WERI-Rb-1 (cell line): ENCODE results near the gene CERS3.

Source experiments
- DNase-seq: peaks from one replicate; pipeline ENCODE4 v3.0.0-alpha.2; 2020
- H3K27ac ChIP-seq: fragments of 250-450 bp; sonication (Bioruptor Pico); 2 replicates; pipeline ENCODE4 v1.5.1; 2020; ENCODE audit warnings: mild to moderate bottlenecking, moderate library complexity
- H3K27me3 ChIP-seq: fragments of 250-450 bp; sonication (Bioruptor Pico); 2 replicates; pipeline ENCODE4 v1.5.1; 2021; ENCODE audit warnings: mild to moderate bottlenecking, low read depth, moderate library complexity; ENCODE audit not compliant: insufficient read depth, severe bottlenecking
- H3K36me3 ChIP-seq: fragments of 250-450 bp; sonication (Bioruptor Pico); 2 replicates; pipeline ENCODE4 v1.5.1; 2020; ENCODE audit warnings: mild to moderate bottlenecking, moderate library complexity
- H3K4me3 ChIP-seq: 2 replicates; pipeline ENCODE4 v1.5.1; 2011; ENCODE audit warnings: low read depth, mild to moderate bottlenecking, control low read depth, low read length
- H3K9me3 ChIP-seq: fragments of 250-450 bp; sonication (Bioruptor Pico); 2 replicates; pipeline ENCODE4 v1.5.1; 2021; ENCODE audit warnings: mild to moderate bottlenecking, moderate library complexity; ENCODE audit not compliant: severe bottlenecking
- TF ChIP-seq, protein P1 (sequence below): IDR thresholded peaks from 2 replicates; pipeline ENCODE4 v1.5.1; 2011; ENCODE audit warnings: low read depth, mild to moderate bottlenecking, control low read depth, inconsistent platforms, low read length

Gene CERS3

DNA sequence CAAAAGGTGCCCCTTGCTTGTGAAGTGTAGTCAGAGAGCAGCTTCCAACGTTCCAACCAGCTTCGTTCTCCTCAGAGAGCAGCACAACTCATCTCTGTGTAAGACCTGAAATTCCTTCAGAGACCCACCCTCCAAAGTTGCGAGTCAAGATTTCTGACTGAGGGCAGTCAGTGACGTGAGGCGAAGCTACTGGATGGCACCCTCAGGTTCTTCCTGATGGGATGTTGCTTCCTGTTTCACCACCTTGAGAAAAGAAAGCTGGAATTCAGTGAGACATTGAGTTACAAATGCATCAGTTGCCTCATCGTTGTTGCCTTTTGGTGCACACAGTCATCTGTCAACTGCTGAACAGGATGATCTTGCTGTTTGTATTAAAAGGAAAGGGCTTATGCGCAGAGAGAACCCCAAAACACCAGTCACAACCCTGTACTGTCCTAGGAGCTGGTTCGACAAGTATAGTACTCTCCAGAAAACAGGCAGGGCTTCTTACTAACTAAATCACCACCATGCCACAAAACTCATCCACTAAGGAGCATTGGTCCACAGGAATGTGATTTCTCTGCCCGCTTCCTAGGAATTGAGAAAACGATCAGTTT, at the start of gene CERS3:
CERS3 (minus strand) TSS at position 118 of the 596 bp plus-strand sequence. CDS start 27,101 bp downstream, outside the sequence.
- Histone ChIP-seq H3K27me3 (no peaks in the 10 kb centered on the region), H3K4me3 (no peak within 1 kb of the TSS), H3K9me3 (no peaks in the 10 kb centered on the region), H3K27ac (no peak within 1 kb of the TSS), H3K36me3 (no peaks in the 10 kb centered on the region)
- DNase-seq, result no peak
- TF ChIP-seq, protein P1, sequence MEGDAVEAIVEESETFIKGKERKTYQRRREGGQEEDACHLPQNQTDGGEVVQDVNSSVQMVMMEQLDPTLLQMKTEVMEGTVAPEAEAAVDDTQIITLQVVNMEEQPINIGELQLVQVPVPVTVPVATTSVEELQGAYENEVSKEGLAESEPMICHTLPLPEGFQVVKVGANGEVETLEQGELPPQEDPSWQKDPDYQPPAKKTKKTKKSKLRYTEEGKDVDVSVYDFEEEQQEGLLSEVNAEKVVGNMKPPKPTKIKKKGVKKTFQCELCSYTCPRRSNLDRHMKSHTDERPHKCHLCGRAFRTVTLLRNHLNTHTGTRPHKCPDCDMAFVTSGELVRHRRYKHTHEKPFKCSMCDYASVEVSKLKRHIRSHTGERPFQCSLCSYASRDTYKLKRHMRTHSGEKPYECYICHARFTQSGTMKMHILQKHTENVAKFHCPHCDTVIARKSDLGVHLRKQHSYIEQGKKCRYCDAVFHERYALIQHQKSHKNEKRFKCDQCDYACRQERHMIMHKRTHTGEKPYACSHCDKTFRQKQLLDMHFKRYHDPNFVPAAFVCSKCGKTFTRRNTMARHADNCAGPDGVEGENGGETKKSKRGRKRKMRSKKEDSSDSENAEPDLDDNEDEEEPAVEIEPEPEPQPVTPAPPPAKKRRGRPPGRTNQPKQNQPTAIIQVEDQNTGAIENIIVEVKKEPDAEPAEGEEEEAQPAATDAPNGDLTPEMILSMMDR, result no peak

DNA sequence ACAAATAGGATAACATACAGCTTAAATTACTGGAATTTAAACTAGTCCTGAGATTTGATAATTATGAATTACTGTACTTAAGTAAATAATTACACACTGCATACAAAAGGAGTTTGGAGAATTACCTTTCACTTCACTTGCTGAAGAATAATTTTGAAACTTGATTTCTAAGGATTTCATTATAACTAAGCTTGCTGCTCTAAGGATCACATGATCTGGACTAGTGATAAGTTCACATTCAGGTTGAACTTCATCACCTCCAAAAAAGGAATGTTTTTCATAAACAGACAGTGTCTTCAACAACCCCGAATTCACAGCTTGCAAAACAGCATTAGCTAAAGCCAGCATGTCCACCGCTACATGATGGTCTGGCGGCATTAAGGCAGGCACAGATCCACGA, 44.8 kb upstream of the CERS3 start:
- TF ChIP-seq, protein P1, result no peak
- Histone ChIP-seq H3K36me3 (peaks cover 30% of the 10 kb centered on the region), H3K9me3 (no peaks in the 10 kb centered on the region), H3K27me3 (no peaks in the 10 kb centered on the region), H3K4me3 (no peak overlapping the region), H3K27ac (no peak overlapping the region)
- no peak for DNase-seq

DNA sequence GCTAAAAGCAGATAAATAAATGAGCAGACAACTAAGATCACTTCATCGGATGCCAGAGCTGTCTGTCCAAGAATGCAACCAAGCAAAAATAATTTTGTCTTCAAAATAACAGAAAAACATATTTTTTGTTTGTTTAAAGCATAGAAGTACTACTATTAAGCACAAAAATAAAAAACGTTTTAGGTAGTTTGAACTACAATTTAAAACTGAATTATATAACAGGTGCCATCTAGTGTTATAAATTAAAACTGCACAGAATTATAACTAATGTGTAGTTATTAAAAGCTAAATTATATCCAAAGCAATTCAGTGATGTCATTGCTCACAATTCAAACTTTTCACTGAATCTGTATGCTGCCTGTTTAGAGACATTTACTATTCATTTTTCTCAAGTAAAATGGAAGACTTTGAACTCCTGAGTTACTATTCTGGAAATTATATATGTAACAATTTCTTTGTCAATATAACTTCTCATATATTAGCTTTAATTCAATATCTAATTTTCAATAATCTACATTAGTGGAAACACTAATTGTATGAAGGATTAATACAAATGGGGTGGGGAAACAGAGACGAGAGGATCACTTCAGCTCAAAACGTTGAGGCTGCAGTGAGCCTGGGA, 43.7 kb upstream of the CERS3 start:
- Histone ChIP-seq H3K4me3 (no peak overlapping the region), H3K27me3 (no peaks in the 10 kb centered on the region), H3K27ac (no peak overlapping the region), H3K9me3 (no peaks in the 10 kb centered on the region), H3K36me3 (peaks cover 30% of the 10 kb centered on the region)
- no peak for DNase-seq
- TF ChIP-seq, protein P1, result no peak

DNA sequence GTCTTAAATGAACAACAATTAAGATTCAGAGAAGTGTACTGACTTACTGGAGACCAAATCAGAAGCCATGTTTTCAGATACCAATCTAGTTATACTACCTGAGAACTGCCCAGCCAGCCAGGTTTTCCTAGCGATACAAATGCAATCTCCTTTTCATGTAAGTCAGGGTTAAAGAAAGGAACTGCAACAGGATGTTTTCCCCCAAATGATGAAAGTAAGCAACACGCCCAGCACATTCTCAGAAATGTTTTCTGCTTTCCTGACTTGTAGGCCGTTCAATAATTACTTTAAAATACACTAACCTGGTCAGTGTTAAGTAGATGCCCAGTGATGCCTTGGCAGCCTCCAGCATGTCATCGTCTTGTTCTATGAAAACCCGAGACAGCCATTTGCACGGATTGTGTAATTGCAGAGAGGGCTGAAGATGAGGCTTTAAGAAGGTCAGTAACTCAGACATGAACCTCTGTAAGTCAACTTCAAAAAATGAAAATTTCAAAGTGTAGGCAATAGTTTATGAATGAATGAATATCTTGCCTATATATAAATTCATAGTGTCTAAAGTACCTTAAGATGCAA, 42.9 kb upstream of the CERS3 start:
- TF ChIP-seq, protein P1, result no peak
- H3K36me3 ChIP-seq, result peaks cover 30% of the 10 kb centered on the region
- H3K9me3 ChIP-seq, result no peaks in the 10 kb centered on the region
- H3K27ac ChIP-seq, result no peak overlapping the region
- H3K27me3 ChIP-seq, result no peaks in the 10 kb centered on the region
- DNase-seq, result no peak
- H3K4me3 ChIP-seq, result no peak overlapping the region

DNA sequence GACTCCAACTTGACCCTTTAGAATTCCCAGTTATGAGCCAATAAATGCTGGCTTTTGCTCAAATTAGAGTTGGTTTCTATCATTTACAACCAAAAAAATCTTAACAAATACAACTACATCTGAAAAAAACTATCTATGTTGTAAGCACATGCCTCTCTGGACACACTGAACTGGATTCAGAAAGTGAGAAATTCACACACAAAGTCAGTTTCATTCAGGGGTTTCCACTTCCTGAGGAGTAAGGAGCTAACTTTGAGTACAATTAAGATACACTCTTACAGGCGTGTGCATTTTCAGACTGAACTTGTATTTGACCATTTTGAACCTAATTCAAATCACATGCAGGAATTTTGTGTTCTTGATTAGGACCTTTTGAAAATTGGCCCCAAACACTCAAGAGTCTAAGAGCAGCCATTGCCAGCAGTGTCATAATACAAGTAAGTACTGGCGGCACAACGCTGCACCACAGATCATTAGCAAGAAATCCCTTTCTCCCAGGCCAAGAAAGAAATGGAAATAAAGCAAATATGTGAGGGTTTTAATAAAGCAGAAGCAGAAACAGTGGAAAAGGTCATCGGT, 42.1 kb upstream of the CERS3 start:
- Histone ChIP-seq H3K4me3 (no peak overlapping the region), H3K27ac (no peak overlapping the region), H3K27me3 (no peaks in the 10 kb centered on the region), H3K9me3 (no peaks in the 10 kb centered on the region), H3K36me3 (peaks cover 30% of the 10 kb centered on the region)
- no peak for DNase-seq
- TF ChIP-seq, protein P1, result no peak
